GM12878 (cell line): ENCODE data around the gene ZNF544. TPM values are rescaled to one million over a fixed set of nuclear protein-coding genes. Genes with fewer than 3 reads are reported as not detected.

Source experiments
- BHLHE40 ChIP-seq, 2 experiments: fragments of 450-650 bp in 1 of 2; IDR thresholded peaks; 2 replicates each; pipeline ENCODE4 v1.6.1; 2011 to 2017; ENCODE audit warnings: low read depth in 2 of 2, borderline replicate concordance in 1 of 2, improper control_type of control experiment in 1 of 2, low read length in 1 of 2, mild to moderate bottlenecking in 1 of 2
- CBX5 ChIP-seq: sonication (generic); IDR thresholded peaks from 2 replicates; pipeline ENCODE4 v1.6.1; 2016; ENCODE audit warnings: low read depth, moderate library complexity, mild to moderate bottlenecking, inconsistent platforms
- E4F1 ChIP-seq: fragments of 450-650 bp; IDR thresholded peaks from 2 replicates; pipeline ENCODE4 v1.6.1; 2018; ENCODE audit warnings: borderline replicate concordance, mild to moderate bottlenecking; ENCODE audit not compliant: partially characterized antibody
- JUND ChIP-seq: IDR thresholded peaks from 2 replicates; pipeline ENCODE4 v1.6.1; 2012; ENCODE audit warnings: low read depth, mild to moderate bottlenecking, low read length, improper control_type of control experiment, moderate library complexity
- PML ChIP-seq: IDR thresholded peaks from 2 replicates; pipeline ENCODE4 v1.6.1; 2012; ENCODE audit warnings: low read length, inconsistent platforms
- REST ChIP-seq: IDR thresholded peaks from 2 replicates; pipeline ENCODE4 v1.6.1; 2012; ENCODE audit warnings: mild to moderate bottlenecking, low read depth, low read length
- SKIL ChIP-seq: fragments of 450-650 bp; IDR thresholded peaks from 2 replicates; pipeline ENCODE4 v1.6.1; 2017; ENCODE audit warnings: mild to moderate bottlenecking, low read depth, inconsistent platforms; ENCODE audit not compliant: poor library complexity, severe bottlenecking
- SREBF2 ChIP-seq: IDR thresholded peaks from 2 replicates; pipeline ENCODE4 v1.6.1; 2012; ENCODE audit warnings: mild to moderate bottlenecking, low read length
- USF1 ChIP-seq: IDR thresholded peaks from 2 replicates; pipeline ENCODE4 v1.6.1; 2011; ENCODE audit warnings: borderline replicate concordance, low read depth, mild to moderate bottlenecking, moderate library complexity, mixed read lengths, low read length; ENCODE audit not compliant: insufficient read depth; ENCODE audit errors: extremely low read length
- USF2 ChIP-seq: IDR thresholded peaks from 2 replicates; pipeline ENCODE4 v1.6.1; 2011; ENCODE audit warnings: low read depth, low read length, improper control_type of control experiment, borderline replicate concordance
- ZBTB11 ChIP-seq: fragments of 450-650 bp; formaldehyde crosslinking; IDR thresholded peaks from 2 replicates; pipeline ENCODE4 v1.5.0; 2022; ENCODE audit warnings: mild to moderate bottlenecking, missing genetic modification characterization
- polyA plus RNA-seq, 11 experiments: library from polyadenylated mRNA; depleted of rRNA in 4 of 11; unstranded in 6 of 11; stranded (reverse) in 5 of 11; fragments of >200 nt; fragmentation: Nextera tagmentation in 4 of 11; fragmentation: Illumina TruSeq in 1 of 11; extraction: Ambion mirVana in 4 of 11; extraction: Trizol in 1 of 11; gene quantifications; 1 replicate in 1 of 11; 2 replicates in 10 of 11; pipeline versions ENCODE4 v1.2.1 to v1.2.3, GENCODE V29; 2011 to 2016; ENCODE audit warnings: inconsistent platforms in 2 of 11, missing spikeins in 2 of 11, low read depth in 1 of 11
- total RNA-seq, 4 experiments: library from RNA; depleted of rRNA in 3 of 4; stranded (reverse); fragments of >200 nt in 3 of 4; fragmentation: Illumina TruSeq in 1 of 4; extraction: Trizol in 1 of 4; gene quantifications; 2 replicates each; pipeline versions ENCODE4 v1.2.1 to v1.2.3, GENCODE V29; 2013 to 2021

The ZNF544 gene
- total and polyA plus RNA-seq, 10 of the 15 experiments (the other 5 are each of a cell fraction or from before 2014, with no cell fraction given) = 27.3 to 70.1 (median 42.6) TPM

- TF ChIP-seq ZBTB11 (CRISPR knock-in tag) (peak; percentile 14; the same call in 1 of the 2 replicates), SREBF2 (no peak), CBX5 (0 out of 2 replicates have a peak, but pooled peaks have one; percentile 12), JUND (no peak), USF2 (no peak; the same call in 1 of the 2 replicates), SKIL (no peak), PML (peak; percentile 94), REST (no peak), E4F1 (peak; percentile 91), BHLHE40 (IDR thresholded peaks at IDR 0.05; ENCODE audit: borderline replicate concordance in 1 of 2, low read depth in 2 of 2, low read length in 1 of 2) (peak; percentile 84 to 91; a peak in 3 of 4 replicates), USF1 (no peak)
Measured at GRCh38 chr19:58305065-58305931, 76.6 kb downstream of the ZNF544 start, which contains the start of gene ERVK3-1 (continued).
